Keratinocyte (primary cell): ENCODE measurements around the gene LRP3. TPM values are rescaled to one million over a fixed set of nuclear protein-coding genes. Genes with fewer than 3 reads are reported as not detected.

Source experiments
- DNase-seq: peaks from one replicate; pipeline ENCODE4 v3.0.0-alpha.2; 2011; ENCODE audit warnings: low read depth, missing footprints, low spot score
- FAIRE-seq: peaks from 2 replicates; lab custom pipeline; 2011; peaks lifted over from hg19 to GRCh38; lab: Jason Lieb, UNC
- H2AFZ ChIP-seq: 2 replicates; pipeline ENCODE4 v1.6.0; 2012; ENCODE audit warnings: low read length, control low read depth, inconsistent platforms; ENCODE audit not compliant: control insufficient read depth
- H3K27ac ChIP-seq: 2 replicates; pipeline ENCODE4 v1.5.1; 2011; ENCODE audit warnings: low read length; ENCODE audit not compliant: control insufficient read depth, insufficient read depth
- H3K27me3 ChIP-seq: 3 replicates; pipeline ENCODE4 v1.6.0; 2011; ENCODE audit warnings: low read length; ENCODE audit not compliant: control insufficient read depth, insufficient read depth; ENCODE audit errors: extremely low read depth
- H3K36me3 ChIP-seq, 2 experiments: 2 replicates in 1 of 2; 3 replicates in 1 of 2; pipeline ENCODE4 v1.5.1; 2011; ENCODE audit warnings: low read length in 2 of 2, mild to moderate bottlenecking in 1 of 2; ENCODE audit not compliant: control insufficient read depth in 2 of 2, insufficient read depth in 2 of 2; ENCODE audit errors: extremely low read depth in 1 of 2
- H3K4me1 ChIP-seq: 3 replicates; pipeline ENCODE4 v1.5.1; 2011; ENCODE audit warnings: low read length; ENCODE audit not compliant: control insufficient read depth, insufficient read depth; ENCODE audit errors: extremely low read depth
- H3K4me2 ChIP-seq: 3 replicates; pipeline ENCODE4 v1.6.0; 2011; ENCODE audit warnings: low read depth, low read length; ENCODE audit not compliant: control insufficient read depth, insufficient read depth; ENCODE audit errors: extremely low read depth
- H3K4me3 ChIP-seq, 3 experiments: fragments of 200-600 bp in 1 of 3; sonication (generic) in 1 of 3; 2 replicates in 2 of 3; 3 replicates in 1 of 3; pipeline ENCODE4 v1.5.1; 2011 to 2016; ENCODE audit warnings: low read length in 3 of 3, mild to moderate bottlenecking in 3 of 3, control low read depth in 2 of 3, inconsistent platforms in 1 of 3, low read depth in 1 of 3, mixed read lengths in 1 of 3, mixed run types in 1 of 3, moderate library complexity in 1 of 3; ENCODE audit not compliant: control insufficient read depth in 2 of 3, insufficient read depth in 2 of 3; ENCODE audit errors: extremely low read depth in 1 of 3
- H3K79me2 ChIP-seq: 2 replicates; pipeline ENCODE4 v1.6.0; 2012; ENCODE audit warnings: low read length; ENCODE audit not compliant: control insufficient read depth, insufficient read depth
- H3K9ac ChIP-seq: 3 replicates; pipeline ENCODE4 v1.6.0; 2011; ENCODE audit warnings: low read length; ENCODE audit not compliant: control insufficient read depth, insufficient read depth; ENCODE audit errors: extremely low read depth
- H3K9me1 ChIP-seq: 3 replicates; pipeline ENCODE4 v1.6.0; 2011; ENCODE audit warnings: low read length; ENCODE audit not compliant: control insufficient read depth, insufficient read depth; ENCODE audit errors: extremely low read depth
- H3K9me3 ChIP-seq: 2 replicates; pipeline ENCODE4 v1.5.1; 2012; ENCODE audit warnings: low read depth, low read length; ENCODE audit not compliant: control insufficient read depth
- H4K20me1 ChIP-seq: 3 replicates; pipeline ENCODE4 v1.6.0; 2011; ENCODE audit warnings: low read length; ENCODE audit not compliant: control insufficient read depth, insufficient read depth; ENCODE audit errors: extremely low read depth
- EZH2 ChIP-seq: IDR thresholded peaks from one replicate; pipeline ENCODE4 v1.6.1; 2012; ENCODE audit warnings: inconsistent platforms, mild to moderate bottlenecking, low read length, moderate library complexity
- dilution Hi-C: fragments of 300-500 bp; cut with MboI; formaldehyde crosslinking; loops from one replicate; pipeline ENCODE4 v1.7.0; 2020; ENCODE audit warnings: low sequenced_read_pairs; ENCODE audit not compliant: extremely low pct_ligation_motif_present
- polyA plus RNA-seq, 5 experiments: library from polyadenylated mRNA; depleted of rRNA in 3 of 5; stranded (reverse) in 3 of 5; stranded (forward) in 1 of 5; unstranded in 1 of 5; fragments of >200 nt; gene quantifications; 1 replicate in 1 of 5; 2 replicates in 3 of 5; 3 replicates in 1 of 5; pipeline versions ENCODE4 v1.2.1 to v1.2.3, GENCODE V29; 2011 to 2012; ENCODE audit warnings: missing spikeins in 2 of 5, low read depth in 1 of 5, low replicate concordance in 1 of 5
- TF ChIP-seq, protein P1 (sequence below), 3 experiments: IDR thresholded peaks in 1 of 3; conservative IDR thresholded peaks in 1 of 3; optimal IDR thresholded peaks in 1 of 3; 2 replicates in 2 of 3; 3 replicates in 1 of 3; pipeline versions ENCODE3 to v1.5.1; 2011; ENCODE audit warnings: low read length in 3 of 3, mild to moderate bottlenecking in 3 of 3, moderate library complexity in 2 of 3, control low read depth in 1 of 3, inconsistent platforms in 1 of 3; ENCODE audit not compliant: insufficient read depth in 2 of 3; ENCODE audit errors: extremely low read depth in 1 of 3

The LRP3 gene
- polyA plus RNA-seq, 1 donor (not counting 4 experiments of a cell fraction or from before 2014, with no cell fraction given) = 5.0 TPM

DNA sequence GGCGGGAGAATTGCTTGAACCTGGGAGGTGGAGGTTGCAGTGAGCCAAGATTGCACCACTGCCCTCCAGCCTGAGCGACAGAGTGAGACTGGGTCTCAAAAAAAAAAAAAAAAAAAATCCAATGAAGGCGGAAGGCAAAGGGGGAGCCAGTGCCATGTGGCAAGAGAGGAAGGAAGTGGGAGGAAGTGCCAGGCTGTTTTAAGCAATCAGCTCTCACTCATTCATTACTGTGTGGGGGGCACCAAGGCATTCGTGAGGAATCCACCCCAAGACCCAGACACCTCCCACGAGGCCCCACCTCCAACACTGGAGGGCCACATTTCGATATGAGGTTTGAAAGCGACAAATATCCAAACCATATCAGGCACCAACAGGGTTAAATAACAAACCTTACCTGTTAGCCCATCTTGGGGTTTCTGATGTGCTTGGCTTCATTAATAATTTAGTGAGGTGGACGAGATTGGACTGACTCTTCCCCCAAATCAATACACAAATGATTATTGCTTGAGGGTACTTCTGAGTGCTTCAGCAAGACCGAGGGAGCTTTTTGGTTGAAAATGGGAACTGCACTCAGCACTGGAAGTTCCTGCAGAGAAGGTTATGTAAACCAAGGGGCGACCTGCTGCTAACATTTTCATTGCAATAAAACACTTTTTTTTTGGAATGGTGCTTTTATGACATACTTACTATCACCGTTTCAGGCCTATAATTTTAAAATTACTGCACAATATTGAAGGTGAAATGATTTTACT is 7.5 kb upstream of the LRP3 start:
- dilution Hi-C loops = no loop called here
- no peak for FAIRE-seq
- Histone ChIP-seq H3K4me3 (no peak overlapping the region), H3K36me3 (no peaks in the 10 kb centered on the region), H2AFZ (no peak overlapping the region), H3K27ac (no peak overlapping the region), H3K9ac (no peak overlapping the region), H3K79me2 (no peaks in the 10 kb centered on the region), H3K27me3 (no peaks in the 10 kb centered on the region), H3K4me2 (no peak overlapping the region), H3K9me1 (no peaks in the 10 kb centered on the region), H4K20me1 (no peaks in the 10 kb centered on the region), H3K4me1 (no peaks in the 10 kb centered on the region), H3K9me3 (no peaks in the 10 kb centered on the region)
- TF ChIP-seq EZH2 = no peak
- TF ChIP-seq, protein P1, sequence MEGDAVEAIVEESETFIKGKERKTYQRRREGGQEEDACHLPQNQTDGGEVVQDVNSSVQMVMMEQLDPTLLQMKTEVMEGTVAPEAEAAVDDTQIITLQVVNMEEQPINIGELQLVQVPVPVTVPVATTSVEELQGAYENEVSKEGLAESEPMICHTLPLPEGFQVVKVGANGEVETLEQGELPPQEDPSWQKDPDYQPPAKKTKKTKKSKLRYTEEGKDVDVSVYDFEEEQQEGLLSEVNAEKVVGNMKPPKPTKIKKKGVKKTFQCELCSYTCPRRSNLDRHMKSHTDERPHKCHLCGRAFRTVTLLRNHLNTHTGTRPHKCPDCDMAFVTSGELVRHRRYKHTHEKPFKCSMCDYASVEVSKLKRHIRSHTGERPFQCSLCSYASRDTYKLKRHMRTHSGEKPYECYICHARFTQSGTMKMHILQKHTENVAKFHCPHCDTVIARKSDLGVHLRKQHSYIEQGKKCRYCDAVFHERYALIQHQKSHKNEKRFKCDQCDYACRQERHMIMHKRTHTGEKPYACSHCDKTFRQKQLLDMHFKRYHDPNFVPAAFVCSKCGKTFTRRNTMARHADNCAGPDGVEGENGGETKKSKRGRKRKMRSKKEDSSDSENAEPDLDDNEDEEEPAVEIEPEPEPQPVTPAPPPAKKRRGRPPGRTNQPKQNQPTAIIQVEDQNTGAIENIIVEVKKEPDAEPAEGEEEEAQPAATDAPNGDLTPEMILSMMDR (optimal IDR thresholded peaks at IDR 0.05 in 1 of 3, IDR thresholded peaks at IDR 0.05 in 1 of 3, conservative IDR thresholded peaks at IDR 0.05 in 1 of 3; ENCODE audit: extremely low read depth in 1 of 3, insufficient read depth in 2 of 3, low read length in 3 of 3) = no peak
- no peak for DNase-seq

DNA sequence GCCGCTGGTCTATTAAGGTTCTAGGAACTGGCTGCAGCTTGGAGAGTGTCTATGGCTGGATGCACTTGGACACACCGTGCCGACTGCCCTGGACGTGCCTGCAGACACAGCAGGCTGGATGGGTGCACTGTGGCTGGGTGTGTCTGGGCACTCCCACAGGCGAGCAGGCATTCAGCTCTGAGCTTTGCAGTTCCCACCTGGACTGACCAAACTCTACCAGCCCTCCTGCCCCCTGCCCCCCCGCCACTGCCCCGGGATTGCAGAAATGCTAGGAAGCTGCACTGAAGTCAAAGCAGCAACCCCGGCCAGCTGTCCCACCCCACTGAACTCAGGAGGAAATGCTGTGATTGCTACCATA is 7.0 kb upstream of the LRP3 start:
- TF ChIP-seq, protein P1 (optimal IDR thresholded peaks at IDR 0.05 in 1 of 3, IDR thresholded peaks at IDR 0.05 in 1 of 3, conservative IDR thresholded peaks at IDR 0.05 in 1 of 3; ENCODE audit: extremely low read depth in 1 of 3, insufficient read depth in 2 of 3, low read length in 3 of 3) = no peak
- no peak for TF ChIP-seq EZH2
- Histone ChIP-seq H3K4me2 (no peak overlapping the region), H3K36me3 (no peaks in the 10 kb centered on the region), H3K79me2 (no peaks in the 10 kb centered on the region), H3K4me1 (no peaks in the 10 kb centered on the region), H3K27ac (no peak overlapping the region), H3K27me3 (no peaks in the 10 kb centered on the region), H3K9ac (no peak overlapping the region), H3K4me3 (no peak overlapping the region), H4K20me1 (no peaks in the 10 kb centered on the region), H3K9me1 (no peaks in the 10 kb centered on the region), H2AFZ (no peak overlapping the region), H3K9me3 (no peaks in the 10 kb centered on the region)
- FAIRE-seq (no peak), DNase-seq (no peak)
- dilution Hi-C loops = no loop called here
